ENCODE results near the gene ACTN1.

The ACTN1 gene

DNA sequence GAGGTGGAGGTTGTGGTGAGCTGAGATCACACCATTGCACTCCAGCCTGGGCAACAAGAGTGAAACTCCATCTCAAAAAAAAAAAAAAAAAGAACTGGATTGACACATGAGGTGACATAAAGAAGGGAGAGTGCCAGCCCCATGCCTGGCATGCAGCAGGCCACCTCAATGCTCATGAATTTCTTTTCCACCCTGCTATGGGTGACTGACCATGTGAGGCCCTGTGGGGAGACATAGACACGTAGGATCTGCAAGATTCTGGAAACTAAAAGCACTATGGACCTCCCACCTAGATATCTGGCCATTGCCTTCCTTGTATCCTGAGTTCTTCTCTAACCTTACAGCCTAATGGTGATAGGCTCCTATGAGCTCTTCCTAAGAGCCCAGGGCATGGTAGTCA is 5.6 kb upstream of the ACTN1 start:
- Histone ChIP-seq H3K4me1 (ENCODE audit: control insufficient read depth, insufficient read depth, low read length) (peaks cover 7% of the 10 kb centered on the region), H3K9ac (ENCODE audit: low read depth, low read length) (no peak overlapping the region), H3K36me3 (ENCODE audit: control insufficient read depth, insufficient read depth, low read length) (no peaks in the 10 kb centered on the region), H3K9me3 (ENCODE audit: control insufficient read depth, insufficient read depth, low read length) (no peaks in the 10 kb centered on the region), H3K4me3 (ENCODE audit: low read depth, low read length) (no peak overlapping the region), H3K27me3 (ENCODE audit: control insufficient read depth, insufficient read depth, low read length) (peaks cover 8% of the 10 kb centered on the region)

DNA sequence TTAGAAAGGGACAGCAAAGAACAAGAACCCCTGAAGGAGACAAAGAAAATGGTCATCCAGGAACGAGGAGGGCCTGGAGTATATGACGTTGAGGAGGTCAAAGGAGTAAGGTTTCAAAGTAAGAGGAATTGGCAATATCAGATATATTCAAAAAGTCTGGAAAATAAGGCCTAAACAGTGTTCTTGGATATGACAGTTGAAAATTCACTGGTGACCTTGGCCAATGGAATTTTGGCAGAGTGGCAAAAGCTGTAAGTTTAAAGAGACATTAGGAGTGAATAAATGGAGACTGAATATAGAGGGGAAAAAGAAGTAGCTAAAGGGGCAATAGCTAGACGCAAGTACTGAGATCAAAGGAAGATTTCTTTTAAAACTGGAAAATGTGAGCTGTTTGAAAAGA is 4.1 kb upstream of the ACTN1 start:
- H3K4me1 ChIP-seq (ENCODE audit: control insufficient read depth, insufficient read depth, low read length), result peaks cover 7% of the 10 kb centered on the region
- H3K4me3 ChIP-seq (ENCODE audit: low read depth, low read length), result no peak overlapping the region
- peaks cover 8% of the 10 kb centered on the region for H3K27me3 ChIP-seq (ENCODE audit: control insufficient read depth, insufficient read depth, low read length)
- H3K9ac ChIP-seq (ENCODE audit: low read depth, low read length), result no peak overlapping the region
- H3K9me3 ChIP-seq (ENCODE audit: control insufficient read depth, insufficient read depth, low read length), result no peaks in the 10 kb centered on the region
- H3K36me3 ChIP-seq (ENCODE audit: control insufficient read depth, insufficient read depth, low read length), result no peaks in the 10 kb centered on the region

DNA sequence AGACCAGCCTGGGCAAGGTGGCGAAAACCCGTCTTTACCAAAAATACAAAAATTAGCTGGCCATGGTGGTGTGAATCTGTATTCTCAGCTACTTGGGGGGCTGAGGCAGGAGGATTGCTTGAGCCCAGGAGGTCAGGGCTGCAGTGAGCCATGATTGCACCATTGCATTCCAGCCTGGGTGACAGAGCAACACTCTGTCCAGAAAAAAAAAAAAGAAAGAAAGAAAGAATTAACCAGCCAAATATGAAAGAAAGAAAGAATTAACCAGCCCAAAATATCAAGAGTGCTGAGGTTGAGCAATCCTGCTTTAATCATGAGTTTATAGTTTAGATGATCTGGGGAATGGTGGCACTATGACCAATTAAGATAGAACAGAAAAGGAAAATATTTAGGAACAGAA is 3.5 kb upstream of the ACTN1 start:
- Histone ChIP-seq H3K9me3 (ENCODE audit: control insufficient read depth, insufficient read depth, low read length) (no peaks in the 10 kb centered on the region), H3K4me1 (ENCODE audit: control insufficient read depth, insufficient read depth, low read length) (peaks cover 7% of the 10 kb centered on the region), H3K9ac (ENCODE audit: low read depth, low read length) (no peak overlapping the region), H3K36me3 (ENCODE audit: control insufficient read depth, insufficient read depth, low read length) (peaks cover 3% of the 10 kb centered on the region), H3K27me3 (ENCODE audit: control insufficient read depth, insufficient read depth, low read length) (peaks cover 8% of the 10 kb centered on the region), H3K4me3 (ENCODE audit: low read depth, low read length) (no peak overlapping the region)

DNA sequence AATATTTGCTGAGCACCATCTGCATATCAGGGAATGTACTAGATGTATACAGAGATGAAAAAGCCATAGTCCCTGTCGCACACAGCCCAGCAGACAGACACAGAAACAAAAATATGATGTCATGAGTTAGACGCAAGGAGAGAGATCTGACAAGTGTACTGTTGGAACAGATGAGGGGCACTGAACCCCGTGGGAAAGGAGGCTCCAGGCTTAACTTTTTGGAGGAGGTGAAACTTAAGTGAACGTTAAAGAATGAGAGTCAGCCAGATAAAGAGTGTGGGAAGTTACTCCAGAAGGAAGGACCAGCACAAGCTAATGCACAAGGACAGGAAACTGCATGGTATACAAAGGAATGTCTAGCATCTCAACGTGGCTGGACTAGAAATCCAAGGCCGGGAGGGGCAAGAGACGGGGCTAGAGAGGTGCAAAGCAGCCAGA is 2.5 kb upstream of the ACTN1 start:
- peaks cover 3% of the 10 kb centered on the region for H3K36me3 ChIP-seq (ENCODE audit: control insufficient read depth, insufficient read depth, low read length)
- H3K4me1 ChIP-seq (ENCODE audit: control insufficient read depth, insufficient read depth, low read length), result peaks cover 12% of the 10 kb centered on the region
- peaks cover 8% of the 10 kb centered on the region for H3K27me3 ChIP-seq (ENCODE audit: control insufficient read depth, insufficient read depth, low read length)
- no peak overlapping the region for H3K4me3 ChIP-seq (ENCODE audit: low read depth, low read length)
- no peaks in the 10 kb centered on the region for H3K9me3 ChIP-seq (ENCODE audit: control insufficient read depth, insufficient read depth, low read length)
- no peak overlapping the region for H3K9ac ChIP-seq (ENCODE audit: low read depth, low read length)

DNA sequence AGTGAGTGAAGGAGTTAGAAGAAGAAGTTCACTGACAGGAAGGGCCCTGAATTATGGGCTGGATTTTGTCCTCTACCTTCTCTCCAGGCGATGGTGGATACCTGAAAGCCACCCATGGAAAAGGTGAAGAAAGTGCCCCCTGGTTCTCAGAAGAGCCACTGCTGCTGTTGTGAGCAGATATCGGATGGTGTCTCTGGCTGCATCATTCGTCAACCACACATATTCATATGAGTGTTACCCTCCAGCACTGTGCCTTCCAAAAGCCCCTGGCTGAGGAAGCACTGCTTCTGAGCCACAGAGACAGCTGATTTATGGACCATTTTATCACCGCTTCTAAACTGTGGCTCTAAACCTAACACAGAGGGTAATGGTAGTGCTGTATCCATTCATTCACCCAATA is 2.0 kb upstream of the ACTN1 start:
- peaks cover 3% of the 10 kb centered on the region for H3K36me3 ChIP-seq (ENCODE audit: control insufficient read depth, insufficient read depth, low read length)
- peaks cover 8% of the 10 kb centered on the region for H3K27me3 ChIP-seq (ENCODE audit: control insufficient read depth, insufficient read depth, low read length)
- no peaks in the 10 kb centered on the region for H3K9me3 ChIP-seq (ENCODE audit: control insufficient read depth, insufficient read depth, low read length)

DNA sequence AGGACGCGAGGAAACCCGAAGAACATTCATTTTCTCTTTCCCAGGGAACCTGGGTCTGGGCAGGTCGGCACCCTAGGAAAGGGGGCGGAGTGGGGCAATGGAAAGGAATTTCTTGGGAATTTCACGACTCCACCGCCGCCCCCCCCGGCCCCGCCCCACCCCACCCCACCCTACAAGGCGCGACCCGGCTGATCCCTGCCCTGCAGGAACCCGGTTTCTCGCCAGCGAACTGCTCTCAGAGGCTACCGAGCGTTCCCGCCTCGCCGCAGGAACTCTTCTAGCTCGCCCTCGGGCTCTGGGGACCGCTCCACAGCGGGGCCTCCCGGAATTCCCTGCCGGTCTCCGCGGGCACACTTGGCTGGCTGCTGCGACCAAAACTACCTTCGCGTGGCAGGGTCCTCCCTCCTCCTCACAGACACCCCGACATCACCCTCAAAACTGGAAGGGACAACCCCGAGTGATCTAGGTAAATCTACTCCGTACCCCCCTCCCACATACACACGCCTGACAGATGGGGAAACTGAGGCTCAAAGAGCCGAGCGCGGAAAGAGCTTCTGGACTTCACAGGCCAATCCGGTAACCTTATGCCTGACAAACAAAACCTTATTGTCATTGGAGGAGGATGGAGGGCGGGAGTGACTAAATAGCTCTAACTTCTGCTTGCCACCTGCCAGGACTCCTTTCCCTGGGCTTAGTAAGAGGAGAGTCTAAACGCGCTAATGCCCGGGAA is 785 bp upstream of the ACTN1 start:
- Histone ChIP-seq H3K4me1 (ENCODE audit: control insufficient read depth, insufficient read depth, low read length) (peaks cover 18% of the 10 kb centered on the region), H3K9me3 (ENCODE audit: control insufficient read depth, insufficient read depth, low read length) (no peaks in the 10 kb centered on the region), H3K9ac (ENCODE audit: low read depth, low read length) (peak overlapping the region; percentile 65), H3K27me3 (ENCODE audit: control insufficient read depth, insufficient read depth, low read length) (peaks cover 8% of the 10 kb centered on the region), H3K36me3 (ENCODE audit: control insufficient read depth, insufficient read depth, low read length) (peaks cover 6% of the 10 kb centered on the region), H3K4me3 (ENCODE audit: low read depth, low read length) (peak overlapping the region; percentile 79)

More for the DNA sequence above, 2.0 kb upstream of the ACTN1 start:
- Histone ChIP-seq H3K4me3 (ENCODE audit: low read depth, low read length) (no peak overlapping the region), H3K4me1 (ENCODE audit: control insufficient read depth, insufficient read depth, low read length) (peaks cover 14% of the 10 kb centered on the region), H3K9ac (ENCODE audit: low read depth, low read length) (no peak overlapping the region)

DNA sequence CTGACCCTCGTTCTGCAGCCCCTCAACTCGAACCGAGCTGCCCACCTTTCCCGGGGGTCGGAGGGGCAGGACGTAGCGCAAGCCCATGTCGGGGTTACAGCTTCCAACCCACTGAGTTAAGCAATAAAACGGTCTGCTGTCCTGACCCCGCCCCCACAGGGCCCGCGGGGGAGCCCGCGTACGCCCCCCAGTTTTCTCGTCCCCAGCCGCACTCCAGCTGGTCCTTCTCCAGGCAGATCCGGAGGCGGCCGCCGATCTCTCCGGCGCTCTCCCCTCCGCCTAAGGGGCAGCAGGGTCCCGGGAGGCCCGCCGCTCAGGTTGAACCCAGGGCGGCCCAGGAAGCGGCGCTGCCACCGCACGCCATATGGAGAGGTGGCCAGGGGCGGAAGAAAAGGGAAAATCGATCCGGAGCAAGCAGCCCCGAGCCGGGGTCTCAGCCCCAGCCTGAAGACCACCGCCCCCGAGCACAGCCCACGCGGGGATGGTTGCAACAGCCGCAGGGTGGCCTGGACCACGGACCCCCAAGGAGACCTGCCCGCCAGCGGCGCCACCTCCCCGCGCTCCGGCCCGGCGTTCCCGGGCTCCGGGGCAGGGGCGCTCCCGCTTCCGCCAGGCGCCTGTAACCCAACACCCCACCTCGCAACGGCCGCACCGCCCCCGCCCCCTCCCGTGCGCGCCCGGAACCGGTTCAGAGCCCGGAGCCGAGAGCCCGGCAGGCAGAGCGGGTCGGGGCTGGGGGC is 760 bp downstream of the ACTN1 start:
- peak overlapping the region; percentile 93 for H3K4me3 ChIP-seq (ENCODE audit: low read depth, low read length)
- no peaks in the 10 kb centered on the region for H3K9me3 ChIP-seq (ENCODE audit: control insufficient read depth, insufficient read depth, low read length)
- H3K9ac ChIP-seq (ENCODE audit: low read depth, low read length), result peak overlapping the region; percentile 87
- peaks cover 18% of the 10 kb centered on the region for H3K4me1 ChIP-seq (ENCODE audit: control insufficient read depth, insufficient read depth, low read length)
- peaks cover 18% of the 10 kb centered on the region for H3K36me3 ChIP-seq (ENCODE audit: control insufficient read depth, insufficient read depth, low read length)
- H3K27me3 ChIP-seq (ENCODE audit: control insufficient read depth, insufficient read depth, low read length), result peaks cover 6% of the 10 kb centered on the region

DNA sequence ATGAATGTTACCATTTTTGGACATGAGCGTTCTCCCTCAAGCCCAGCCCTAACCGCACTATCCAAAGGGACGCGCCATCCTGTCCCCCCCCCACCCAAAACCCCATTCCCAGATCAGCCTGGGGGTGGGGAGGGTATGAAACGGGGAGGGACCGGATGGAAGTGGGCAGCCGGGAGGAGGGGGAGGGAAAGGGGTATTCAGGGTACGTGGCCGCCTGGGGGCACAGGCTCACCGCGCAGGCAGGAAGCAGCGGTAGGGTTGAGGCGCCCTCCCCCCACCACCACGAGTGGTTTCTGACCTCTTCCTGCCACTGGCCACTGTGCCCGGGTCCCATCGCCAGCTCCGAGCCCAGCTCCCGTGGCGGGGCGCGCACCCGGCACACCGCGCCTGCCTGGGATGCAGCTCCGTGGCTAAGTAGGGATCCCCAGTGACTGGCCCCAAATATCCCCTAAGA is 1.4 kb downstream of the ACTN1 start:
- Histone ChIP-seq H3K9me3 (ENCODE audit: control insufficient read depth, insufficient read depth, low read length) (no peaks in the 10 kb centered on the region), H3K4me3 (ENCODE audit: low read depth, low read length) (peak overlapping the region; percentile 93), H3K9ac (ENCODE audit: low read depth, low read length) (peak overlapping the region; percentile 87), H3K36me3 (ENCODE audit: control insufficient read depth, insufficient read depth, low read length) (peaks cover 18% of the 10 kb centered on the region), H3K4me1 (ENCODE audit: control insufficient read depth, insufficient read depth, low read length) (peaks cover 18% of the 10 kb centered on the region), H3K27me3 (ENCODE audit: control insufficient read depth, insufficient read depth, low read length) (peaks cover 6% of the 10 kb centered on the region)

DNA sequence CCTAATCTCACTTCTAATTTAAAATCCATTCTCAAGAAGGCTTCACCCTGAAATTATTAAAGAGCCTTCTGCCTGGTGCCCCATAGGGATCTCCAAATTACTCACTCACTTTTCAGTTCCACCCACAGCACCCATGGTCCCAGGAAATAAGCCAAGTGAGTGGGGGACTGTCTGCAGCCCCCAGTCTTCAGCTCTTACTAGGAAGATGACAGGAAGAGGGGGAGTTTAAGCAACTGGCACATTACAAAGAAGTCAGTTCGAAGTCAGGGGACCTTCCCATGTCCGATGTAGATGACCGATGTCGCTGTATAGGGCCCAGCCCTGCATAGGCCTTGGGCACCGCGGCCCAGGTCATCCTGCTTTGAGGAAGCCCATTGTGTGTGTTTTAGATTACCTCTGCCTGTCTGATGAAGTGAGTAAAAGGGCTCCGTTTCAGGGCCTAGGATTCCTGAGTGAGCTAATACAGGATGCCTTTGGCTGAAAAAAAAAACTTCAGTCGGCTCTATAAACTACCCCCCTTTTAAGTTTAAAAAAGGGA is 1.9 kb downstream of the ACTN1 start:
- H3K4me3 ChIP-seq (ENCODE audit: low read depth, low read length), result peak overlapping the region; percentile 93
- H3K36me3 ChIP-seq (ENCODE audit: control insufficient read depth, insufficient read depth, low read length), result peaks cover 18% of the 10 kb centered on the region
- H3K9me3 ChIP-seq (ENCODE audit: control insufficient read depth, insufficient read depth, low read length), result no peaks in the 10 kb centered on the region
- H3K9ac ChIP-seq (ENCODE audit: low read depth, low read length), result peak overlapping the region; percentile 42
- H3K27me3 ChIP-seq (ENCODE audit: control insufficient read depth, insufficient read depth, low read length), result peaks cover 6% of the 10 kb centered on the region
- peaks cover 18% of the 10 kb centered on the region for H3K4me1 ChIP-seq (ENCODE audit: control insufficient read depth, insufficient read depth, low read length)

DNA sequence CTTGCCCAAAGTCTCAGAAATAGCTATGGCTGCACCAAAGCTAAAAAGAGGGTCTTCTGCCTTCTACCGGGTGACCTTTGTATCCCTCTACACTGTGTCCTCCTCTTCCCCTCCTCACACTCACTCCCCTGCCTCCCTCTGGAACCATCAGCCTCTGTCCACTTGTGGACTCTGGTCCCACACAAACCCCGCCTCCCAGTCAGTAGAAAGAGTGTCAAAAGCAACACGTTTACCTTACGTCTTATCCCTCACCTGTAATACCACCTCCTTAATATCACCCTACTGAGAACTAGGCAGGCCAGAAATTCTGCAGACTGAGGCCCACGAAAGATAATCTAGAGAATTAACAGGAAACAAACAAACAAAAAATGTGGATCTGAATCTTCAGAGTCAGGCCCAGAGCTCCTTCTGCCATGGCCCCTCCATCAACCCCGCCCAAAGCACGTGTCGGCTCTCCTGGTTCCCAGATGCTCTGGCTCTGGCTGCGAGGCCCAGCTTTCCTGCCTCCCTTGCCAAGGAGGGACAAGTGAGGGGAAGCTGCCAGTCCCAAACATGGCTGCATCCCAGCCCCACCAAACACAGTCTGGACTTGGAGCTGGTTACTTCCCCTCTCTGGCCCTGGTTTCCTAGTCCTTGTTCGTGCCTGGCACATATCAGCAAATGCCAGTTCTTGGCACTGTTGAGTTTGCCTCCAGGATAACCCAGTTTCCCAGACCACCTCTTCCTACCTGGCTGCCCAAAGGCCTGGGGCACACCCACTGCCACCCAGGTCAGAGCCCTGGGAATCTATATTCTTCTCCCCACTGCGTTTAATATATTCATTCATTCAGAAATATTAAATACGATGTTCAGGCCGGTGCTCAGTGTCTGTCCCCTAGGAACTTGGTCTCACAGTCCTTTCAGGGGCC is 2.7 kb downstream of the ACTN1 start:
- Histone ChIP-seq H3K4me1 (ENCODE audit: control insufficient read depth, insufficient read depth, low read length) (peaks cover 18% of the 10 kb centered on the region), H3K36me3 (ENCODE audit: control insufficient read depth, insufficient read depth, low read length) (peaks cover 18% of the 10 kb centered on the region), H3K9me3 (ENCODE audit: control insufficient read depth, insufficient read depth, low read length) (no peaks in the 10 kb centered on the region), H3K27me3 (ENCODE audit: control insufficient read depth, insufficient read depth, low read length) (peaks cover 6% of the 10 kb centered on the region), H3K4me3 (ENCODE audit: low read depth, low read length) (peak overlapping the region; percentile 93), H3K9ac (ENCODE audit: low read depth, low read length) (peak overlapping the region; percentile 42)

DNA sequence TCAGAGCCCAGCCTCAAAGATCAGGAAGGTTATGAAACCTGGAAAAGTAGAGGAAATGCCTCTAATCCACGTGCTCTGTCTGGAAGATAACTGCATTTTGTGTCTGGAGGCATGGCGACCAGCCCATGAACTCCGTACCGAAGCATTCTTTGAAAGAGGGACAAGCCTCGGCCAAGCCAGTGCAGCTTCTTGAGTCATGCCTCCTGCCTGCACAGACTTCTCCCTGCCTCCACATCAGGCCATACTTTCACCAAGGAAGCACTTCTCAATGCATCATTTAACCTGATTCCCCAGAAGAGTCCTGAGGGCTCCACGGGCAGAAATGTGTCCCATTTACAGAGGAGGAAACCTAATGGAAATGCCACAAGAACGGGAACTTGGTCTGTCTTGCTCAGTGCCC is 3.4 kb downstream of the ACTN1 start:
- Histone ChIP-seq H3K4me1 (ENCODE audit: control insufficient read depth, insufficient read depth, low read length) (peaks cover 18% of the 10 kb centered on the region), H3K9ac (ENCODE audit: low read depth, low read length) (no peak overlapping the region), H3K9me3 (ENCODE audit: control insufficient read depth, insufficient read depth, low read length) (no peaks in the 10 kb centered on the region), H3K36me3 (ENCODE audit: control insufficient read depth, insufficient read depth, low read length) (peaks cover 18% of the 10 kb centered on the region), H3K27me3 (ENCODE audit: control insufficient read depth, insufficient read depth, low read length) (no peaks in the 10 kb centered on the region), H3K4me3 (ENCODE audit: low read depth, low read length) (no peak overlapping the region)

All from iPS-15b (cell line).